NCI-H2196 (cell line): ENCODE measurements around the gene MZT1.
"Not testable (repeated sequence)": the region's sequence is repeated elsewhere in the genome, so short reads cannot be mapped to it uniquely, and the experiment has no call there.

Experiments
- DNase-seq: peaks from one replicate; lab custom pipeline; 2025; ENCODE audit not compliant: unreplicated experiment; lab: John Stamatoyannopoulos, UW

The MZT1 gene

GRCh38 chr13:72727417-72728289, at the start of gene MZT1, which contains the start of gene BORA:
Gene MZT1, minus strand, starts transcription at chr13:72727629. Its CDS starts 27 bp downstream, at chr13:72727602.
Gene BORA, plus strand, starts transcription at chr13:72727923. Its CDS starts 1,018 bp downstream, at chr13:72728941.
- DNase-seq: peak; percentile 87

- no peak for DNase-seq
Observed at GRCh38 chr13:72774019-72774418, 46.6 kb upstream of the MZT1 start.

- no peak for DNase-seq
Observed at GRCh38 chr13:72763411-72763810, 36.0 kb upstream of the MZT1 start.

GRCh38 chr13:72760189-72760588, 32.8 kb upstream of the MZT1 start:
- no peak for DNase-seq

- DNase-seq: no peak
Observed at GRCh38 chr13:72757792-72758535, 30.5 kb upstream of the MZT1 start.

- no peak for DNase-seq
Observed at GRCh38 chr13:72754111-72754510, 26.7 kb upstream of the MZT1 start.

GRCh38 chr13:72751220-72751619, 23.8 kb upstream of the MZT1 start:
- DNase-seq: no peak

- DNase-seq: no peak
Observed at GRCh38 chr13:72745260-72745659, 17.8 kb upstream of the MZT1 start.

GRCh38 chr13:72740015-72740414, 12.6 kb upstream of the MZT1 start:
- no peak for DNase-seq

GRCh38 chr13:72737033-72737432, 9.6 kb upstream of the MZT1 start:
- DNase-seq: no peak

GRCh38 chr13:72728290-72728605, 819 bp upstream of the MZT1 start:
- no peak for DNase-seq

GRCh38 chr13:72726726-72727416, 558 bp downstream of the MZT1 start:
- DNase-seq: no peak

- not testable (repeated sequence) for DNase-seq
Observed at GRCh38 chr13:72726185-72726584, 1.2 kb downstream of the MZT1 start.

GRCh38 chr13:72716776-72717175, 10.7 kb downstream of the MZT1 start:
- no peak for DNase-seq

GRCh38 chr13:72700509-72700908, 26.9 kb downstream of the MZT1 start:
- DNase-seq: no peak

- DNase-seq: no peak
Observed at GRCh38 chr13:72698164-72698563, 29.3 kb downstream of the MZT1 start.

GRCh38 chr13:72696579-72696978, 30.9 kb downstream of the MZT1 start:
- no peak for DNase-seq

GRCh38 chr13:72694314-72694713, 33.1 kb downstream of the MZT1 start:
- no peak for DNase-seq

GRCh38 chr13:72693832-72694231, 33.6 kb downstream of the MZT1 start:
- no peak for DNase-seq

GRCh38 chr13:72692884-72693514, 34.4 kb downstream of the MZT1 start:
- DNase-seq: no peak

GRCh38 chr13:72689181-72689696, 38.2 kb downstream of the MZT1 start:
- DNase-seq: no peak
